Activated T-cell treated with anti-CD3 and anti-CD28 coated beads for 1 hour (primary cell): ENCODE measurements around the gene ETV2.
"Not testable (repeated sequence)": the region's sequence is repeated elsewhere in the genome, so short reads cannot be mapped to it uniquely, and the experiment has no call there.

Experiments used
- DNase-seq: peaks from one replicate; pipeline ENCODE4 v3.0.0-alpha.2; 2020; ENCODE audit warnings: low read depth

Gene ETV2

GRCh38 chr19:35657904-35658700 lies 16.6 kb downstream of the ETV2 start:
- no peak for DNase-seq

- DNase-seq = no peak
These were observed 20.4 kb downstream of the ETV2 start for GRCh38 chr19:35661995-35662340.

- no peak for DNase-seq
These were observed 22.4 kb downstream of the ETV2 start for GRCh38 chr19:35663981-35664380.

- DNase-seq = no peak
These were observed 23.6 kb downstream of the ETV2 start for GRCh38 chr19:35665157-35665556.

- no peak for DNase-seq
These were observed 24.1 kb downstream of the ETV2 start for GRCh38 chr19:35665604-35666003.

GRCh38 chr19:35666251-35666913 lies 24.8 kb downstream of the ETV2 start, which contains the start of gene UPK1A:
UPK1A (plus strand) TSS chr19:35666517; CDS start chr19:35666813, 296 bp downstream.
- no peak for DNase-seq

- no peak for DNase-seq
These were observed 28.0 kb downstream of the ETV2 start for GRCh38 chr19:35669566-35669965.

GRCh38 chr19:35669974-35670373 lies 28.4 kb downstream of the ETV2 start:
- DNase-seq = no peak

GRCh38 chr19:35670686-35671085 lies 29.1 kb downstream of the ETV2 start:
- no peak for DNase-seq

- DNase-seq = no peak
These were observed 30.3 kb downstream of the ETV2 start for GRCh38 chr19:35671818-35672217.

- DNase-seq = peak; percentile 9
These were observed 31.7 kb downstream of the ETV2 start for GRCh38 chr19:35673121-35673804.

GRCh38 chr19:35675589-35676140 lies 34.1 kb downstream of the ETV2 start:
- DNase-seq = no peak

- no peak for DNase-seq
These were observed 48.3 kb downstream of the ETV2 start for GRCh38 chr19:35689836-35690235.

GRCh38 chr19:35691106-35691505 lies 49.6 kb downstream of the ETV2 start:
- DNase-seq = not testable (repeated sequence)

- DNase-seq = no peak
These were observed 50.5 kb downstream of the ETV2 start for GRCh38 chr19:35692010-35692409.

GRCh38 chr19:35693422-35693821 lies 51.9 kb downstream of the ETV2 start:
- DNase-seq = no peak

- peak; percentile 82 for DNase-seq
These were observed 52.5 kb downstream of the ETV2 start for GRCh38 chr19:35693835-35694599.
